Mesothelial cell of epicardium (in vitro differentiated cells): ENCODE results near the gene STAT4. TPM values are rescaled to one million over a fixed set of nuclear protein-coding genes. Genes with fewer than 3 reads are reported as not detected.

Experiments
- DNase-seq, 2 experiments: peaks; one replicate each; pipeline ENCODE4 v3.0.0; 2021; ENCODE audit warnings: low spot score in 2 of 2; ENCODE audit not compliant: unreplicated experiment in 2 of 2
- H3K27ac Mint-ChIP-seq: 2 replicates; pipeline ENCODE4 v1.8.0; 2021; ENCODE audit warnings: mixed read lengths
- H3K27me3 Mint-ChIP-seq: 2 replicates; pipeline ENCODE4 v1.8.0; 2021; ENCODE audit warnings: low read depth, mixed read lengths
- H3K36me3 Mint-ChIP-seq: 2 replicates; pipeline ENCODE4 v1.8.0; 2021; ENCODE audit warnings: mixed read lengths
- H3K4me1 Mint-ChIP-seq: 2 replicates; pipeline ENCODE4 v1.8.0; 2021; ENCODE audit warnings: mixed read lengths
- H3K4me3 Mint-ChIP-seq: 2 replicates; pipeline ENCODE4 v1.8.0; 2021; ENCODE audit warnings: mild to moderate bottlenecking, moderate library complexity, mixed read lengths
- H3K9me3 Mint-ChIP-seq: 2 replicates; pipeline ENCODE4 v1.8.0; 2021; ENCODE audit warnings: mixed read lengths
- CTCF ChIP-seq: fragments of 200-600 bp; sonication (generic); IDR thresholded peaks from one replicate; pipeline ENCODE4 v1.5.0; 2021; ENCODE audit warnings: antibody characterized with exemption; ENCODE audit not compliant: unreplicated experiment
- total RNA-seq: library from RNA; stranded (reverse); gene quantifications from 3 replicates; pipeline ENCODE4 v1.2.1, GENCODE V29; 2021

STAT4 gene
- total RNA-seq, 1 donor from 2014 or later = 2.4 TPM

DNA sequence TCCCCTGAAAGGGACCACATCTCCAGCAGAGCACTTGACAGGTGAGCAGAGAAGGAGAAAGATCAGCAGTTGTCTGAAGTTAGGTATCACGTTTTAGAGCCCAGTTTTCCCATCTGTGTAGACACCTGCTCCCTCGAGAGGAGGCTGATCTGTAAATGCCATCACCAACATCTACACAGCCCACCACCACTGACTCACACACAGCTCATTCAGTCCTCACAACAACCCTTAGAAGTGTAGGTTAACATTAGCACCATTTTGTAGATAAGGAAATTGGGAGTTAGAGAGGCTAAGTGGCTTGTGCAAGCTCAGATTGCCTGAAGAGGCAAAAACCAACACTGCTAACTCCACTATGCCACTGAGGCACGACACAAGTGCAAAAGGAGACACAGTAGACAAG, 99.6 kb downstream of the STAT4 start:
- no peak overlapping the region for H3K27ac Mint-ChIP-seq
- no peaks in the 10 kb centered on the region for H3K36me3 Mint-ChIP-seq
- no peak for DNase-seq
- H3K9me3 Mint-ChIP-seq = no peaks in the 10 kb centered on the region
- no peak for TF ChIP-seq CTCF
- H3K4me3 Mint-ChIP-seq = no peak overlapping the region
- H3K27me3 Mint-ChIP-seq = peaks cover 5% of the 10 kb centered on the region
- peaks cover 17% of the 10 kb centered on the region for H3K4me1 Mint-ChIP-seq

GRCh38 chr2:191050640-191050987, 100.2 kb downstream of the STAT4 start:
- no peak for DNase-seq
- Mint-ChIP-seq H3K9me3 (no peaks in the 10 kb centered on the region), H3K27ac (no peak overlapping the region), H3K36me3 (no peaks in the 10 kb centered on the region), H3K4me1 (peaks cover 13% of the 10 kb centered on the region), H3K27me3 (peaks cover 5% of the 10 kb centered on the region), H3K4me3 (no peak overlapping the region)
- no peak for TF ChIP-seq CTCF

- DNase-seq = no peak
- H3K27ac Mint-ChIP-seq = no peak overlapping the region
- no peak overlapping the region for H3K4me3 Mint-ChIP-seq
- H3K4me1 Mint-ChIP-seq = peaks cover 13% of the 10 kb centered on the region
- no peak for TF ChIP-seq CTCF
- no peaks in the 10 kb centered on the region for H3K36me3 Mint-ChIP-seq
- H3K27me3 Mint-ChIP-seq = peaks cover 5% of the 10 kb centered on the region
- H3K9me3 Mint-ChIP-seq = no peaks in the 10 kb centered on the region
Measured at GRCh38 chr2:191049728-191050639, 100.8 kb downstream of the STAT4 start.

DNA sequence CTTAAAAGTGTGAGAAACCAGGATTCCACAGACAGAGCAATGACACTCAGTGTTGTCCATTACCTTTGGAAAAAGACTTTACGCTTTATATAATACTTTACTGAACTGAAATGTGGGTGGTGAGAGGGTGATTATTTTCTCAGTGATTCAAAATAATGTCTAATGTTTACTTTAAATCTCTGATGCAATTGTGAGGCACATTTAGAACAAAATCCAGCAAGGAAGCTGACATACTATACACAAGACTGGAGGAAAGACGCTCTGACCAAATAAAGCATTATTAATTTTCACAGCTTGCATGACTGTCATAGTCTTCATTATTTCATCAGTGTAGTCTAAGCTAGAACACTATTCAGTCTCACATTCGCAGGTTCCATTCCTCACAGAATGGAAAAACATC, 102.7 kb downstream of the STAT4 start:
- no peak for DNase-seq
- H3K4me3 Mint-ChIP-seq = no peak overlapping the region
- H3K27ac Mint-ChIP-seq = no peak overlapping the region
- peaks cover 8% of the 10 kb centered on the region for H3K9me3 Mint-ChIP-seq
- peaks cover 4% of the 10 kb centered on the region for H3K27me3 Mint-ChIP-seq
- no peak for TF ChIP-seq CTCF
- H3K4me1 Mint-ChIP-seq = peaks cover 13% of the 10 kb centered on the region
- H3K36me3 Mint-ChIP-seq = no peaks in the 10 kb centered on the region

- Mint-ChIP-seq H3K27me3 (no peaks in the 10 kb centered on the region), H3K27ac (no peak overlapping the region), H3K4me3 (no peak overlapping the region), H3K4me1 (peaks cover 7% of the 10 kb centered on the region), H3K9me3 (peaks cover 8% of the 10 kb centered on the region), H3K36me3 (no peaks in the 10 kb centered on the region)
- no peak for DNase-seq
- TF ChIP-seq CTCF = no peak
Measured at GRCh38 chr2:191045141-191045540, 105.7 kb downstream of the STAT4 start.
